ENCODE results near the gene LINC01488.

LINC01488 gene

GRCh38 chr11:69479591-69480271 lies 1.7 kb upstream of the LINC01488 start:
- TF ChIP-seq CTCF (IDR thresholded peaks at IDR 0.05; ENCODE audit: insufficient read depth, low read depth, low read length, missing control alignments): no peak
- H3K4me3 ChIP-seq (ENCODE audit: low read depth, low read length): no peak overlapping the region
- no peak for DNase-seq (ENCODE audit: low read depth)

- TF ChIP-seq CTCF (IDR thresholded peaks at IDR 0.05; ENCODE audit: insufficient read depth, low read depth, low read length, missing control alignments): no peak
- DNase-seq (ENCODE audit: low read depth): no peak
- H3K4me3 ChIP-seq (ENCODE audit: low read depth, low read length): no peak overlapping the region
Measured at GRCh38 chr11:69480547-69481392, 693 bp upstream of the LINC01488 start.

- no peak for DNase-seq (ENCODE audit: low read depth)
Measured at GRCh38 chr11:69482322-69482721, 859 bp downstream of the LINC01488 start.

GRCh38 chr11:69483170-69483569 lies 1.7 kb downstream of the LINC01488 start:
- H3K4me3 ChIP-seq (ENCODE audit: low read depth, low read length): no peak overlapping the region
- no peak for TF ChIP-seq CTCF (IDR thresholded peaks at IDR 0.05; ENCODE audit: insufficient read depth, low read depth, low read length, missing control alignments)
- DNase-seq (ENCODE audit: low read depth): no peak

More at GRCh38 chr11:69482322-69482721, 859 bp downstream of the LINC01488 start:
- no peak overlapping the region for H3K4me3 ChIP-seq (ENCODE audit: low read depth, low read length)
- no peak for TF ChIP-seq CTCF (IDR thresholded peaks at IDR 0.05; ENCODE audit: insufficient read depth, low read depth, low read length, missing control alignments)

GRCh38 chr11:69483691-69484426 lies 2.4 kb downstream of the LINC01488 start:
- DNase-seq (ENCODE audit: low read depth): no peak
- H3K4me3 ChIP-seq (ENCODE audit: low read depth, low read length): no peak overlapping the region
- no peak for TF ChIP-seq CTCF (IDR thresholded peaks at IDR 0.05; ENCODE audit: insufficient read depth, low read depth, low read length, missing control alignments)

- no peak for DNase-seq (ENCODE audit: low read depth)
- H3K4me3 ChIP-seq (ENCODE audit: low read depth, low read length): no peak overlapping the region
- TF ChIP-seq CTCF (IDR thresholded peaks at IDR 0.05; ENCODE audit: insufficient read depth, low read depth, low read length, missing control alignments): no peak
Measured at GRCh38 chr11:69484427-69485259, 3.2 kb downstream of the LINC01488 start.

Measured in GM12865 (cell line).